NT2/D1 (cell line): ENCODE measurements around the gene FBXW10.
"Not testable (repeated sequence)": the region's sequence is repeated elsewhere in the genome, so short reads cannot be mapped to it uniquely, and the experiment has no call there.

Source experiments
- SUZ12 ChIP-seq: IDR thresholded peaks from 2 replicates; pipeline ENCODE4 v1.6.1; 2011; ENCODE audit not compliant: insufficient read length, insufficient read depth; ENCODE audit errors: extremely low read depth
- YY1 ChIP-seq: IDR thresholded peaks from 2 replicates; pipeline ENCODE4 v1.6.1; 2011; ENCODE audit not compliant: insufficient read length, insufficient read depth
- ZNF274 ChIP-seq: IDR thresholded peaks from 2 replicates; pipeline ENCODE4 v1.6.1; 2011; ENCODE audit warnings: mild to moderate bottlenecking, low read depth, low read length

DNA sequence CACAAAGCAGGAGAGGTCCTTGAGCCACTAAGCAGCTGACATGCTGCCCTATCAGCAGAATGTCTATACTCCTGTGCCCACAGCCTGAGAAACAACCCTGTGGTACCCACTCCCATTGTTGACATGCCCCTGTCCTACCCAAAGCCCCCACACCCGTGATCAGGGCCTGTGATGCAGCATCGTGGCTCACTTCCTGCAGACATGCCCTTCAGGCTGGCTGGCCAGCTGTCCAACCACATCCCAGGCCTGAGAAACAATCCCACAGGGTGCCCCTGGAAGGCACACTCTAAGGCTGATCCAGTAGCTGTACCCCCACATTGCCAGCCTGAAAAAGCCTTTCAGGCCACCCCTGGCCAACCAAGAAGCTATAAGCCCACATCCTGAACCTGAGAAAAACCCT lies 48.7 kb upstream of the FBXW10 start:
- TF ChIP-seq ZNF274, YY1, SUZ12: not testable (repeated sequence)
